OCI-LY7 (cell line): ENCODE measurements around the gene TAT. TPM values are rescaled to one million over a fixed set of nuclear protein-coding genes. Genes with fewer than 3 reads are reported as not detected.

Experiments
- BruUV-seq: library from RNA; stranded (reverse); fragments of 400-500 nt; replicated peaks from 2 replicates; lab custom pipeline; 2021; lab: Mats Ljungman, UMichigan
- CTCF ChIA-PET: fragments of 300-600 bp; sonication (Branson Sonifier 250); formaldehyde crosslinking; loops from one replicate; lab custom pipeline; 2022; ENCODE audit warnings: antibody characterized with exemption; ENCODE audit not compliant: unreplicated experiment; lab: Charles Lee
- POLR2A ChIA-PET: fragments of 300-600 bp; sonication (Branson Sonifier 250); formaldehyde crosslinking; loops from one replicate; lab custom pipeline; 2022; ENCODE audit warnings: antibody characterized with exemption; lab: Charles Lee
- DNase-seq: peaks from one replicate; pipeline ENCODE4 v3.0.0-alpha.2; 2015; ENCODE audit warnings: low spot score
- H2AFZ ChIP-seq: fragments of 200-600 bp; sonication (generic), shearing (Covaris generic); 2 replicates; pipeline ENCODE4 v1.6.1; 2014; ENCODE audit warnings: mild to moderate bottlenecking, antibody characterized with exemption, low read length, moderate library complexity
- H3K27ac ChIP-seq: fragments of 200-600 bp; sonication (generic); 2 replicates; pipeline ENCODE4 v1.5.1; 2014; ENCODE audit warnings: mixed run types, low read depth, mild to moderate bottlenecking, moderate library complexity, low read length, inconsistent platforms; ENCODE audit not compliant: poor library complexity, severe bottlenecking
- H3K36me3 ChIP-seq: fragments of 200-600 bp; sonication (generic); 2 replicates; pipeline ENCODE4 v1.6.1; 2014; ENCODE audit warnings: mild to moderate bottlenecking, antibody characterized with exemption, low read length, moderate library complexity, mixed read lengths; ENCODE audit not compliant: insufficient read depth
- H3K4me1 ChIP-seq: fragments of 200-600 bp; sonication (generic); 2 replicates; pipeline ENCODE4 v1.5.1; 2014; ENCODE audit warnings: mild to moderate bottlenecking, low read length; ENCODE audit not compliant: insufficient read depth, poor library complexity, severe bottlenecking
- H3K4me2 ChIP-seq: fragments of 200-600 bp; sonication (generic); 2 replicates; pipeline ENCODE4 v1.6.1; 2014; ENCODE audit warnings: mild to moderate bottlenecking, low read length
- H3K4me3 ChIP-seq: fragments of 200-600 bp; sonication (generic); 2 replicates; pipeline ENCODE4 v1.5.1; 2014; ENCODE audit warnings: mild to moderate bottlenecking, low read depth, low read length; ENCODE audit not compliant: poor library complexity, severe bottlenecking
- H3K79me2 ChIP-seq: fragments of 200-600 bp; sonication (generic); 2 replicates; pipeline ENCODE4 v1.6.1; 2016; ENCODE audit warnings: low read depth, mild to moderate bottlenecking, low read length, moderate library complexity, mixed read lengths; ENCODE audit not compliant: insufficient read depth
- H3K9me2 ChIP-seq: fragments of 200-600 bp; sonication (generic); 2 replicates; pipeline ENCODE4 v1.6.1; 2016; ENCODE audit warnings: mild to moderate bottlenecking, low read length, mixed read lengths; ENCODE audit not compliant: insufficient read depth
- H3K9me3 ChIP-seq: fragments of 200-600 bp; sonication (generic); 2 replicates; pipeline ENCODE4 v1.6.1; 2014; ENCODE audit warnings: mild to moderate bottlenecking, mixed run types, low read length, mixed read lengths
- H4K20me1 ChIP-seq: fragments of 200-600 bp; sonication (generic); 2 replicates; pipeline ENCODE4 v1.6.1; 2014; ENCODE audit warnings: mild to moderate bottlenecking, antibody characterized with exemption, low read length, moderate library complexity, mixed read lengths; ENCODE audit not compliant: insufficient read depth
- EZH2phosphoT487 ChIP-seq: fragments of 200-600 bp; sonication (generic); IDR thresholded peaks from 2 replicates; pipeline ENCODE4 v1.6.1; 2018; ENCODE audit warnings: low read depth, borderline replicate concordance, mild to moderate bottlenecking, mixed run types, antibody characterized with exemption, low read length, moderate library complexity, mixed read lengths
- intact Hi-C: fragments of 100-400 bp; cut with micrococcal nuclease; formaldehyde crosslinking; loops from one replicate; pipeline ENCODE4 v1.10.0; 2022; ENCODE audit not compliant: unreplicated experiment
- total RNA-seq, 2 experiments: library from RNA; depleted of rRNA in 1 of 2; stranded (reverse); fragments of >200 nt in 1 of 2; shearing (Covaris generic) in 1 of 2; gene quantifications; 2 replicates each; pipeline ENCODE4 v1.2.3, GENCODE V29; 2014 to 2022
- TF ChIP-seq, protein P1 (sequence below): fragments of 200-600 bp; sonication (generic); conservative IDR thresholded peaks from 2 replicates; pipeline ENCODE4 v1.5.1; 2014; ENCODE audit warnings: mild to moderate bottlenecking, antibody characterized with exemption, low read length, moderate library complexity, mixed read lengths

TAT gene
- total RNA-seq, 2 experiments from 2014 or later: not detected

GRCh38 chr16:71625113-71625850, 48.4 kb upstream of the TAT start:
- Histone ChIP-seq H4K20me1 (no peaks in the 10 kb centered on the region), H3K27ac (no peak overlapping the region), H3K36me3 (no peaks in the 10 kb centered on the region), H3K4me3 (no peak overlapping the region), H3K9me3 (no peaks in the 10 kb centered on the region), H3K4me1 (no peaks in the 10 kb centered on the region), H3K9me2 (no peaks in the 10 kb centered on the region), H2AFZ (no peak overlapping the region), H3K4me2 (no peak overlapping the region), H3K79me2 (no peaks in the 10 kb centered on the region)
- intact Hi-C loops: no loop called here
- no peak for TF ChIP-seq EZH2phosphoT487
- TF ChIP-seq, protein P1, sequence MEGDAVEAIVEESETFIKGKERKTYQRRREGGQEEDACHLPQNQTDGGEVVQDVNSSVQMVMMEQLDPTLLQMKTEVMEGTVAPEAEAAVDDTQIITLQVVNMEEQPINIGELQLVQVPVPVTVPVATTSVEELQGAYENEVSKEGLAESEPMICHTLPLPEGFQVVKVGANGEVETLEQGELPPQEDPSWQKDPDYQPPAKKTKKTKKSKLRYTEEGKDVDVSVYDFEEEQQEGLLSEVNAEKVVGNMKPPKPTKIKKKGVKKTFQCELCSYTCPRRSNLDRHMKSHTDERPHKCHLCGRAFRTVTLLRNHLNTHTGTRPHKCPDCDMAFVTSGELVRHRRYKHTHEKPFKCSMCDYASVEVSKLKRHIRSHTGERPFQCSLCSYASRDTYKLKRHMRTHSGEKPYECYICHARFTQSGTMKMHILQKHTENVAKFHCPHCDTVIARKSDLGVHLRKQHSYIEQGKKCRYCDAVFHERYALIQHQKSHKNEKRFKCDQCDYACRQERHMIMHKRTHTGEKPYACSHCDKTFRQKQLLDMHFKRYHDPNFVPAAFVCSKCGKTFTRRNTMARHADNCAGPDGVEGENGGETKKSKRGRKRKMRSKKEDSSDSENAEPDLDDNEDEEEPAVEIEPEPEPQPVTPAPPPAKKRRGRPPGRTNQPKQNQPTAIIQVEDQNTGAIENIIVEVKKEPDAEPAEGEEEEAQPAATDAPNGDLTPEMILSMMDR: no peak
- CTCF ChIA-PET: no interaction called here
- no peak for DNase-seq
- BruUV-seq: no TSS peak
- POLR2A ChIA-PET: no interaction called here

- BruUV-seq: no TSS peak
- ChIA-PET POLR2A (interaction anchor here (0.6 kb wide), 1 partner anchor 42 kb away, joined by 3 read pairs; no protein-coding TSS in a partner anchor), CTCF (no interaction called here)
- Histone ChIP-seq H3K4me1 (no peaks in the 10 kb centered on the region), H3K4me2 (no peak overlapping the region), H3K79me2 (no peaks in the 10 kb centered on the region), H3K4me3 (no peak overlapping the region), H3K9me2 (no peaks in the 10 kb centered on the region), H2AFZ (no peak overlapping the region), H4K20me1 (no peaks in the 10 kb centered on the region), H3K36me3 (no peaks in the 10 kb centered on the region), H3K9me3 (no peaks in the 10 kb centered on the region), H3K27ac (no peak overlapping the region)
- no peak for DNase-seq
- intact Hi-C loops: no loop called here
- TF ChIP-seq, protein P1: no peak
- no peak for TF ChIP-seq EZH2phosphoT487
Observed at GRCh38 chr16:71623597-71623996, 46.7 kb upstream of the TAT start.

DNA sequence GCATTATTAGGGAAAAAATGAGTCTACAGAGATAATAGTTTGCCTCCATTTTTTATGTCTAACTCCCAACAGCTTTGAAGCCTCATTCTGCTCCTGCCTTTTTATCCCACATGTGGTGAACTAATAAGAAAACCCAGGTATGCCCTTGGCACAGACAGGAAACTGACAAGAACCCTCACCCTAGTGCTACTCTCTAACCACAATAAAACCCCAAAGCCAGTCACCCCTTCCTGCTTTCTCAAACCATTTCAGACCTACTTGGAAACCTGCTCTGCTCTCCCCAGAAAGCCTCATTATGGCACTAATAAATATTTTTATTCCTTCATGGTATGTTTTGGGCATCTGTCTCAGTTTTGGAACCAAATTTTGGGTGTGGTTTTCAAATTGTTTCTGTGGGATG, 45.2 kb upstream of the TAT start:
- H3K79me2 ChIP-seq: no peaks in the 10 kb centered on the region
- H3K4me3 ChIP-seq: no peak overlapping the region
- no peaks in the 10 kb centered on the region for H3K9me2 ChIP-seq
- ChIA-PET CTCF (no interaction called here), POLR2A (interaction anchor here (0.6 kb wide), 1 partner anchor 818 kb away, joined by 3 read pairs; no protein-coding TSS in a partner anchor)
- H2AFZ ChIP-seq: no peak overlapping the region
- intact Hi-C loops: no loop called here
- no peaks in the 10 kb centered on the region for H3K4me1 ChIP-seq
- H3K27ac ChIP-seq: no peak overlapping the region
- H3K36me3 ChIP-seq: no peaks in the 10 kb centered on the region
- DNase-seq: no peak
- TF ChIP-seq, protein P1: no peak
- TF ChIP-seq EZH2phosphoT487: no peak
- H4K20me1 ChIP-seq: no peaks in the 10 kb centered on the region
- no peak overlapping the region for H3K4me2 ChIP-seq
- no TSS peak for BruUV-seq
- no peaks in the 10 kb centered on the region for H3K9me3 ChIP-seq
